WTC11 (cell line): ENCODE results near the gene SPOCK1.

Source experiments
- CTCF ChIP-seq: fragments of 200-600 bp; IDR thresholded peaks from 2 replicates; pipeline ENCODE4 v1.8.0; 2022; ENCODE audit warnings: antibody characterized with exemption
- FOXJ3 ChIP-seq: sonication (generic); formaldehyde crosslinking; IDR thresholded peaks from 2 replicates; pipeline ENCODE4 v1.9.0; 2021; ENCODE audit warnings: missing genetic modification reagents, mild to moderate bottlenecking, borderline replicate concordance
- NR3C1 ChIP-seq: sonication (generic); formaldehyde crosslinking; conservative IDR thresholded peaks from 2 replicates; pipeline ENCODE4 v1.8.1; 2023; ENCODE audit warnings: low read depth, mild to moderate bottlenecking, missing genetic modification reagents
- PREB ChIP-seq: sonication (generic); formaldehyde crosslinking; IDR thresholded peaks from 2 replicates; pipeline ENCODE4 v1.8.1; 2022; ENCODE audit warnings: mild to moderate bottlenecking, missing genetic modification reagents, moderate library complexity, borderline replicate concordance
- SMAD4 ChIP-seq: sonication (generic); formaldehyde crosslinking; IDR thresholded peaks from 2 replicates; pipeline ENCODE4 v1.8.0; 2022; ENCODE audit warnings: mild to moderate bottlenecking, missing genetic modification reagents
- ZNF671 ChIP-seq: fragments of 250-450 bp; sonication (Bioruptor Pico); IDR thresholded peaks from 2 replicates; pipeline ENCODE4 v1.8.0; 2021; ENCODE audit warnings: mild to moderate bottlenecking
- TF ChIP-seq, protein P1 (sequence below): fragments of 250-450 bp; sonication (Bioruptor Pico); IDR thresholded peaks from 2 replicates; pipeline ENCODE4 v1.9.0; 2021; ENCODE audit warnings: mild to moderate bottlenecking, borderline replicate concordance
- TF ChIP-seq, protein P2 (sequence below): sonication (generic); formaldehyde crosslinking; IDR thresholded peaks from 2 replicates; pipeline ENCODE4 v1.8.0; 2022; ENCODE audit warnings: mild to moderate bottlenecking, missing genetic modification reagents

GRCh38 chr5:137226081-137226480, 273.0 kb downstream of the SPOCK1 start:
- TF ChIP-seq, protein P1, sequence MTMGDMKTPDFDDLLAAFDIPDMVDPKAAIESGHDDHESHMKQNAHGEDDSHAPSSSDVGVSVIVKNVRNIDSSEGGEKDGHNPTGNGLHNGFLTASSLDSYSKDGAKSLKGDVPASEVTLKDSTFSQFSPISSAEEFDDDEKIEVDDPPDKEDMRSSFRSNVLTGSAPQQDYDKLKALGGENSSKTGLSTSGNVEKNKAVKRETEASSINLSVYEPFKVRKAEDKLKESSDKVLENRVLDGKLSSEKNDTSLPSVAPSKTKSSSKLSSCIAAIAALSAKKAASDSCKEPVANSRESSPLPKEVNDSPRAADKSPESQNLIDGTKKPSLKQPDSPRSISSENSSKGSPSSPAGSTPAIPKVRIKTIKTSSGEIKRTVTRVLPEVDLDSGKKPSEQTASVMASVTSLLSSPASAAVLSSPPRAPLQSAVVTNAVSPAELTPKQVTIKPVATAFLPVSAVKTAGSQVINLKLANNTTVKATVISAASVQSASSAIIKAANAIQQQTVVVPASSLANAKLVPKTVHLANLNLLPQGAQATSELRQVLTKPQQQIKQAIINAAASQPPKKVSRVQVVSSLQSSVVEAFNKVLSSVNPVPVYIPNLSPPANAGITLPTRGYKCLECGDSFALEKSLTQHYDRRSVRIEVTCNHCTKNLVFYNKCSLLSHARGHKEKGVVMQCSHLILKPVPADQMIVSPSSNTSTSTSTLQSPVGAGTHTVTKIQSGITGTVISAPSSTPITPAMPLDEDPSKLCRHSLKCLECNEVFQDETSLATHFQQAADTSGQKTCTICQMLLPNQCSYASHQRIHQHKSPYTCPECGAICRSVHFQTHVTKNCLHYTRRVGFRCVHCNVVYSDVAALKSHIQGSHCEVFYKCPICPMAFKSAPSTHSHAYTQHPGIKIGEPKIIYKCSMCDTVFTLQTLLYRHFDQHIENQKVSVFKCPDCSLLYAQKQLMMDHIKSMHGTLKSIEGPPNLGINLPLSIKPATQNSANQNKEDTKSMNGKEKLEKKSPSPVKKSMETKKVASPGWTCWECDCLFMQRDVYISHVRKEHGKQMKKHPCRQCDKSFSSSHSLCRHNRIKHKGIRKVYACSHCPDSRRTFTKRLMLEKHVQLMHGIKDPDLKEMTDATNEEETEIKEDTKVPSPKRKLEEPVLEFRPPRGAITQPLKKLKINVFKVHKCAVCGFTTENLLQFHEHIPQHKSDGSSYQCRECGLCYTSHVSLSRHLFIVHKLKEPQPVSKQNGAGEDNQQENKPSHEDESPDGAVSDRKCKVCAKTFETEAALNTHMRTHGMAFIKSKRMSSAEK: no peak
- no peak for TF ChIP-seq CTCF
- no peak for TF ChIP-seq ZNF671 (CRISPR knock-in tag)
- TF ChIP-seq PREB (CRISPR knock-in tag): no peak
- TF ChIP-seq SMAD4 (CRISPR knock-in tag): no peak
- no peak for TF ChIP-seq FOXJ3 (CRISPR knock-in tag)
- TF ChIP-seq, protein P2, sequence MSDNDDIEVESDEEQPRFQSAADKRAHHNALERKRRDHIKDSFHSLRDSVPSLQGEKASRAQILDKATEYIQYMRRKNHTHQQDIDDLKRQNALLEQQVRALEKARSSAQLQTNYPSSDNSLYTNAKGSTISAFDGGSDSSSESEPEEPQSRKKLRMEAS (CRISPR knock-in tag): no peak
- TF ChIP-seq NR3C1 (CRISPR knock-in tag): no peak
